ENCODE results near the gene INSR.

The INSR gene

GRCh38 chr19:7254590-7254989, 39.6 kb downstream of the INSR start:
- TF ChIP-seq RAD21 (IDR thresholded peaks at IDR 0.05; ENCODE audit: low read depth): no peak
- TF ChIP-seq EGR1 (IDR thresholded peaks at IDR 0.05): no peak
- no peak for TF ChIP-seq TEAD4 (IDR thresholded peaks at IDR 0.05)
- TF ChIP-seq TCF12 (IDR thresholded peaks at IDR 0.05; ENCODE audit: low read depth): no peak
- no peak for TF ChIP-seq CREB1 (IDR thresholded peaks at IDR 0.05; ENCODE audit: low read depth)
- TF ChIP-seq YY1 (IDR thresholded peaks at IDR 0.05; ENCODE audit: low read depth): no peak
- no peak for TF ChIP-seq FOXM1 (IDR thresholded peaks at IDR 0.05; ENCODE audit: borderline replicate concordance, low read depth)
- TF ChIP-seq, protein P1, sequence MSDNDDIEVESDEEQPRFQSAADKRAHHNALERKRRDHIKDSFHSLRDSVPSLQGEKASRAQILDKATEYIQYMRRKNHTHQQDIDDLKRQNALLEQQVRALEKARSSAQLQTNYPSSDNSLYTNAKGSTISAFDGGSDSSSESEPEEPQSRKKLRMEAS (IDR thresholded peaks at IDR 0.05): no peak
- no peak for TF ChIP-seq NFIC (IDR thresholded peaks at IDR 0.05)
- no peak for TF ChIP-seq TAF1 (IDR thresholded peaks at IDR 0.05; ENCODE audit: low read depth)
- TF ChIP-seq EP300 (IDR thresholded peaks at IDR 0.05; ENCODE audit: borderline replicate concordance): no peak

DNA sequence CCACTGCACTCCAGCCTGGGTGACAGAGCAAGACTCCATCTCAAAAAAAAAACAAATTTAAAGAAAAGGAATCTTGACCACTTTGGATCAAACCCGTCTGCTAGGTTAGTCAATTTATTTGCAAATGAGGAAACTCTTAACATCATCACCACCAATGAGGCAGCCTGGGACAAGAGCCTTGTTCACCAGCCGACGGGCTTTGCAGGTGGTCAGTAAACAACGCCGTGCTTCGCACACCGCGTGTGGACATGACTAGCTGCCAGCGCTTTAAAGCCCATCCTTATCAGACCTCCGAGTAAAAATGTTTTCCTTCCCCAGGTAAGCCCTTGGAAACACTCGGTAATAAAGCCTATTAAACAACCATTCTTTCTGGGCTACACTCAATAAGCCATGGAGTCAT, 41.9 kb downstream of the INSR start:
- no peak for TF ChIP-seq CEBPB (IDR thresholded peaks at IDR 0.05)
- no peak for TF ChIP-seq USF1 (IDR thresholded peaks at IDR 0.05)
- TF ChIP-seq ZBTB7A (IDR thresholded peaks at IDR 0.05; ENCODE audit: low read depth): no peak

- TF ChIP-seq, protein P1 (IDR thresholded peaks at IDR 0.05): no peak
- TF ChIP-seq TEAD4 (IDR thresholded peaks at IDR 0.05) (no peak), EP300 (IDR thresholded peaks at IDR 0.05; ENCODE audit: borderline replicate concordance) (no peak), ZBTB7A (IDR thresholded peaks at IDR 0.05; ENCODE audit: low read depth) (no peak), CEBPB (IDR thresholded peaks at IDR 0.05) (no peak), TCF12 (IDR thresholded peaks at IDR 0.05; ENCODE audit: low read depth) (no peak), YY1 (IDR thresholded peaks at IDR 0.05; ENCODE audit: low read depth) (no peak), CREB1 (IDR thresholded peaks at IDR 0.05; ENCODE audit: low read depth) (no peak), FOXM1 (IDR thresholded peaks at IDR 0.05; ENCODE audit: borderline replicate concordance, low read depth) (no peak), NFIC (IDR thresholded peaks at IDR 0.05) (no peak), EGR1 (IDR thresholded peaks at IDR 0.05) (no peak), RAD21 (IDR thresholded peaks at IDR 0.05; ENCODE audit: low read depth) (no peak), REST (IDR thresholded peaks at IDR 0.05; ENCODE audit: low read depth) (no peak), TAF1 (IDR thresholded peaks at IDR 0.05; ENCODE audit: low read depth) (no peak), USF1 (IDR thresholded peaks at IDR 0.05) (no peak)
Observed at GRCh38 chr19:7251494-7251893, 42.7 kb downstream of the INSR start.

- no peak for TF ChIP-seq USF1 (IDR thresholded peaks at IDR 0.05)
- no peak for TF ChIP-seq ZBTB7A (IDR thresholded peaks at IDR 0.05; ENCODE audit: low read depth)
- TF ChIP-seq CEBPB (IDR thresholded peaks at IDR 0.05): no peak
- TF ChIP-seq NFIC (IDR thresholded peaks at IDR 0.05): no peak
- TF ChIP-seq, protein P1 (IDR thresholded peaks at IDR 0.05): no peak
- TF ChIP-seq TEAD4 (IDR thresholded peaks at IDR 0.05): no peak
- no peak for TF ChIP-seq CREB1 (IDR thresholded peaks at IDR 0.05; ENCODE audit: low read depth)
- no peak for TF ChIP-seq REST (IDR thresholded peaks at IDR 0.05; ENCODE audit: low read depth)
- no peak for TF ChIP-seq FOXM1 (IDR thresholded peaks at IDR 0.05; ENCODE audit: borderline replicate concordance, low read depth)
- TF ChIP-seq EGR1 (IDR thresholded peaks at IDR 0.05): no peak
- TF ChIP-seq TAF1 (IDR thresholded peaks at IDR 0.05; ENCODE audit: low read depth): no peak
Observed at GRCh38 chr19:7250951-7251350, 43.3 kb downstream of the INSR start.

- TF ChIP-seq EGR1 (IDR thresholded peaks at IDR 0.05): no peak
- no peak for TF ChIP-seq FOXM1 (IDR thresholded peaks at IDR 0.05; ENCODE audit: borderline replicate concordance, low read depth)
- TF ChIP-seq NFIC (IDR thresholded peaks at IDR 0.05): no peak
- TF ChIP-seq, protein P1 (IDR thresholded peaks at IDR 0.05): no peak
- no peak for TF ChIP-seq RAD21 (IDR thresholded peaks at IDR 0.05; ENCODE audit: low read depth)
- no peak for TF ChIP-seq TAF1 (IDR thresholded peaks at IDR 0.05; ENCODE audit: low read depth)
- TF ChIP-seq YY1 (IDR thresholded peaks at IDR 0.05; ENCODE audit: low read depth): no peak
- TF ChIP-seq CEBPB (IDR thresholded peaks at IDR 0.05): no peak
- no peak for TF ChIP-seq TCF12 (IDR thresholded peaks at IDR 0.05; ENCODE audit: low read depth)
- TF ChIP-seq USF1 (IDR thresholded peaks at IDR 0.05): no peak
- TF ChIP-seq EP300 (IDR thresholded peaks at IDR 0.05; ENCODE audit: borderline replicate concordance): no peak
- no peak for TF ChIP-seq REST (IDR thresholded peaks at IDR 0.05; ENCODE audit: low read depth)
- no peak for TF ChIP-seq ZBTB7A (IDR thresholded peaks at IDR 0.05; ENCODE audit: low read depth)
- no peak for TF ChIP-seq TEAD4 (IDR thresholded peaks at IDR 0.05)
- no peak for TF ChIP-seq CREB1 (IDR thresholded peaks at IDR 0.05; ENCODE audit: low read depth)
Observed at GRCh38 chr19:7250057-7250596, 44.1 kb downstream of the INSR start.

All from Ishikawa (cell line).